Adipocyte (in vitro differentiated cells): ENCODE measurements around the gene KCTD7.
"Not testable (repeated sequence)": the region's sequence is repeated elsewhere in the genome, so short reads cannot be mapped to it uniquely, and the experiment has no call there.

Source experiments
- DNase-seq: peaks from one replicate; pipeline ENCODE4 v3.0.0-alpha.2; 2015; ENCODE audit warnings: low read depth
- H3K27me3 ChIP-seq: replicated peaks from 2 replicates; pipeline ENCODE4 v1.7.0; 2013; ENCODE audit warnings: mild to moderate bottlenecking, low read length, moderate library complexity; ENCODE audit not compliant: control insufficient read depth, insufficient read depth
- H3K36me3 ChIP-seq: 2 replicates; pipeline ENCODE4 v1.7.0; 2013; ENCODE audit warnings: low read length, mild to moderate bottlenecking, moderate library complexity; ENCODE audit not compliant: control insufficient read depth, insufficient read depth, severe bottlenecking
- H3K4me1 ChIP-seq: 2 replicates; pipeline ENCODE4 v1.7.0; 2013; ENCODE audit warnings: mild to moderate bottlenecking, low read length, moderate library complexity; ENCODE audit not compliant: control insufficient read depth, insufficient read depth
- H3K4me3 ChIP-seq: 2 replicates; pipeline ENCODE4 v1.7.0; 2013; ENCODE audit warnings: mild to moderate bottlenecking, low read length, moderate library complexity
- H3K9ac ChIP-seq: 2 replicates; pipeline ENCODE4 v1.7.0; 2013; ENCODE audit warnings: mild to moderate bottlenecking, low read length, moderate library complexity
- H3K9me3 ChIP-seq: 2 replicates; pipeline ENCODE4 v1.7.0; 2013; ENCODE audit warnings: mild to moderate bottlenecking, low read length, moderate library complexity; ENCODE audit not compliant: control insufficient read depth

KCTD7 gene

GRCh38 chr7:66619341-66619948 lies 9.2 kb upstream of the KCTD7 start:
- not testable (repeated sequence) for DNase-seq, H3K4me1 ChIP-seq, H3K27me3 ChIP-seq, H3K9me3 ChIP-seq, H3K9ac ChIP-seq, H3K4me3 ChIP-seq, H3K36me3 ChIP-seq

DNA sequence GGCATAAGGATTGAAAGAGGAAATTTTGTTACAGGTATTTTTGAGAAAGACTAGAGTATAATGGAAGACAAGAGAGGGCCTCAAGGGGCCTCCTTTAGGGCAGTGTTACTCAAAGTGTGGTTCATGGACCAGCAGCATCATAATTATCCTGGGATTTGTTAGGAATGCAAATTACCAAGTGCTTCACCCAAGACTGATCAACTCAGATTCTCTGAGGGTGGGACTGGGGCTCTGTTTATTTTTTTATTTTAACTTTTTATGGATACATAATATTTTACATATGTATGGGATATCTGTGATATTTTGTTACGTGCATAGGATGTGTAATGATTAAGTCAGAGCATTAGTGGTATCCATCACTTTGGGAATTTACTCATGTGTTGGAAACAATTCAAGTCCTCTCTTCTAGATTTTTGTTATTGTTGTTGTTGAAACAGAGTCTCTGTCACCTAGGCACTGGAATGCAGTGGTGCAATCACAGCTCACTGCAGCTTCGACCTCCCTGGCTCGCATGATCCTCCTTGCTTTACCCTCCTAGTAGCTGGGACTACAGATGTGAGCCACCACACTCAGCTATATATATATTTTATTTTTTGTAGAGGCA lies 2.2 kb upstream of the KCTD7 start:
- DNase-seq = peak; percentile 10
- no peak overlapping the region for H3K9ac ChIP-seq
- no peaks in the 10 kb centered on the region for H3K27me3 ChIP-seq
- H3K36me3 ChIP-seq = no peaks in the 10 kb centered on the region
- peaks cover 25% of the 10 kb centered on the region for H3K4me1 ChIP-seq
- no peak overlapping the region for H3K4me3 ChIP-seq
- H3K9me3 ChIP-seq = no peaks in the 10 kb centered on the region

DNA sequence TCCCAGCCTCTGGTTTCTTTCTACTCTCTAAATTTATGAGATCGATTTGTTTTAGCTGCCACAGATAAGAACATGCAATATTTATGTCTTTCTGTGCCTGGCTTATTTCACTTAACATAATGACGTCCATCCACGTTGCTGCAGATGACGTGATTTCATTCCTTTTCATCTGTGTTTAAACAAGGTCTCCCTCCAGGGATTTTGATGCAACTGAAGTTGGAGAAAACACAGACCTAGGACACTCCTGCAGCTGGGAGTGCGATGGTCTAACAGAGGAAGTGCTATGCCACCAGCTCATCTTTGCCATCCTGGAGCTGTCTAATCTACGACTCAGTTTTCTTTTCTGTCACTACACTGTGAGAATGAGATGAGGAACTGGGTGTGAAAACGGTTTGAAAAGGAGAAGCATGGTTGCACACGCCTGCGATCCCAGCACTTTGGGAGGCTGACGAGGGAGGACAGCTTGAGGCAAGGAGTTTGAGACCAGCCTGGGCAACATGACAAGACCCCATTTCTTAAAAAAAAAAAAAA lies 1.5 kb upstream of the KCTD7 start:
- peak overlapping the region; percentile 93 for H3K9ac ChIP-seq
- H3K4me3 ChIP-seq = peak overlapping the region; percentile 93
- DNase-seq = no peak
- H3K9me3 ChIP-seq = no peaks in the 10 kb centered on the region
- no peaks in the 10 kb centered on the region for H3K27me3 ChIP-seq
- H3K4me1 ChIP-seq = peaks cover 25% of the 10 kb centered on the region
- H3K36me3 ChIP-seq = no peaks in the 10 kb centered on the region

- no peaks in the 10 kb centered on the region for H3K27me3 ChIP-seq
- no peaks in the 10 kb centered on the region for H3K9me3 ChIP-seq
- H3K9ac ChIP-seq = peak overlapping the region; percentile 93
- peak overlapping the region; percentile 93 for H3K4me3 ChIP-seq
- H3K4me1 ChIP-seq = peaks cover 25% of the 10 kb centered on the region
- H3K36me3 ChIP-seq = no peaks in the 10 kb centered on the region
- no peak for DNase-seq
Observed at GRCh38 chr7:66627881-66628360, 760 bp upstream of the KCTD7 start.

DNA sequence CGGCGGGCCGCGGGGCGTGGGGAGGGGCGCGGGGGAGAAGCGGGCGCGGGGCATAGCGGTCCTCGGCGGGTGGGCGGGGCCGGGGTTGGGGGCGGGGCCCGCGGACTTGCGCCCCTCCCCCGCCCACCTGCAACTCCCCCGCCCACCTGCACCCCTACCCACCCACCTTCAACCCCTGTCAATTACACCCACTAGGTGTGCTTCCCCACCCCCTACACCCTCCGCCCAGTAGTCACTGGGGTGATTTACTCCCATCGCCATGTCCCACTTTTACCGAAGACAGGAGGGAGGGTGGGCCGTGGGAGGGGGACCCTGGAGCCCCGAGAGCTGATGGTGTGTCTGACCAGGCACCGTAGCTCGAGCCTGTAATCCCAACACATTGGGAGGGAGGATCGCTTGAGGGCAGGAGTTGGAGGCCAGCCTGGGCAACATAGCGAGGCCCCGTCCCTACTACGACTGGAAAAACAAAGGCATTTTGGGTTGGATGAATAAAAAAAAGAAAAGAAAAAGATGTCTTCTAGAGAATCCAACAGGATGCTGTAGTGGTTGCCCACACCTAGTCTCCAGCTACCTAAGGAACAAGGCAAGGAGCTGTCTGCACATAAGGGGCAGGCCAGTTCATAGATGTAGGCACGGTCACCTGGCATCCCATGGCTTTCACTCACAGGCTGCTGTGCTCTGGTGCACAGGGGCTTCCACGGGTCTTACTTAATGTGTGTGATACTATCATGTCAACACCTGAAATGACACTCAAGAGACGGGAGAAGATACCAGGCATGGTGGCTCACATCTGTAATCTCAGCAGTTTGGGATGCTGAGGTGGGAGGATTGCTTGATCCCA lies 761 bp downstream of the KCTD7 start:
- Histone ChIP-seq H3K4me3 (peak overlapping the region; percentile 82), H3K36me3 (peaks cover 13% of the 10 kb centered on the region), H3K4me1 (peaks cover 25% of the 10 kb centered on the region), H3K27me3 (no peaks in the 10 kb centered on the region), H3K9me3 (no peaks in the 10 kb centered on the region), H3K9ac (peak overlapping the region; percentile 74)
- DNase-seq = peak; percentile 34

GRCh38 chr7:66630531-66630930 lies 1.9 kb downstream of the KCTD7 start:
- no peaks in the 10 kb centered on the region for H3K9me3 ChIP-seq
- DNase-seq = no peak

GRCh38 chr7:66631471-66631870 lies 2.8 kb downstream of the KCTD7 start:
- H3K4me1 ChIP-seq = peaks cover 25% of the 10 kb centered on the region
- no peak for DNase-seq
- H3K27me3 ChIP-seq = no peaks in the 10 kb centered on the region
- H3K9me3 ChIP-seq = no peaks in the 10 kb centered on the region
- no peak overlapping the region for H3K9ac ChIP-seq
- H3K36me3 ChIP-seq = peaks cover 14% of the 10 kb centered on the region
- H3K4me3 ChIP-seq = no peak overlapping the region

More at GRCh38 chr7:66630531-66630930, 1.9 kb downstream of the KCTD7 start:
- H3K9ac ChIP-seq = no peak overlapping the region
- peaks cover 25% of the 10 kb centered on the region for H3K4me1 ChIP-seq
- H3K27me3 ChIP-seq = no peaks in the 10 kb centered on the region
- H3K36me3 ChIP-seq = peaks cover 14% of the 10 kb centered on the region
- no peak overlapping the region for H3K4me3 ChIP-seq

DNA sequence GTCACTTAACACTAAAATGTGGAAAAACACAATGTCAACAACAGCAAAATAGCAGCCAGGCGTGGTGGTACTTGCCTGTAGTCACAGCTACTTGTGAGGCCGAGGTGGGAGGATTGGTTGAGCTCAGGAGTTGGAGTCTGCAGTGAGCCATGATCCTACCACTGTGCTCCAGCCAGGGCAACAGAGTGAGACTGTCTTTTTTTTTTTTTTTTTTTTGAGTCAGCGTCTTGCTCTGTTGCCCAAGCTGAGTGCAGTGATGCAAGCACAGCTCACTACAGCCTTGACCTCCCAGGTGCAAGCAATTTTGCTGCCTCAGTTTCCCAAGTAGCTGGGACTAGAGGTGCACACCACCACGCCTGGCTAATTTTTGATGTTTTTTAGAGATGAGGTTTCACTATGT lies 6.1 kb downstream of the KCTD7 start:
- no peak for DNase-seq
- Histone ChIP-seq H3K9ac (no peak overlapping the region), H3K9me3 (no peaks in the 10 kb centered on the region)

DNA sequence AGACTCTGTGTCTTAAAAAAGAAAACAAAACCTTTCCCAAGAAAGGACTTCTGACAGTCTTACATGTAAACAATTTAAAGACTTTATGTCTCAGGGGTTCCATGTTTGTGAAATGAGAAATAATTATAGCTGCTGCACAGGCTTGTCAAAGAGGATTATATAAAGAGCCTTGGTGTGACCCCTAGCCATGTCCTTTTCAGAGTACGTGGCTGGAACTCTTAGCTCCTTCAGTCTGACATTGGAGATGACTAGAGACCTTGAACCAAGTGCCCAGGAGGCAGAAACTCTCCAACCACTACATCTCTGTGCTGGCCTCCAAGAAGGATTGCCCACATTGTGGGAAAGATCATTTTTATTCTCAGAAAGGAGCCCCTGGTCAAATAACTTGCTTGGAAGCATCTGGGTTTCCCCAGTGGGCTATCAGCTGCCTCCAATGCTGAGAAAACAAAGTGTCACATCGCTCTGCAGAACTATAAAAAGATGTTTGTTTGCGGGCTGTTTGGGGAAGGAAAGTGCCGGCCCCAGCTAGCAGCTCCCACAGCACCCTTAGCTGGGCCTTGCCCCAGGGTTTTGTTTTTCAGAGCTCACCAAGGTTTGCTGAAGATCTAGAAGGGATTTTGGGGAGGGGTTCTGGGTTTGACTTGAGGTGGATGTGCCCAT lies 6.8 kb downstream of the KCTD7 start:
- H3K27me3 ChIP-seq, H3K9me3 ChIP-seq: not testable (repeated sequence)
- peaks cover 50% of the 10 kb centered on the region for H3K36me3 ChIP-seq

More for the DNA sequence above, 6.1 kb downstream of the KCTD7 start:
- H3K4me1 ChIP-seq = peaks cover 12% of the 10 kb centered on the region
- no peak overlapping the region for H3K4me3 ChIP-seq
- peaks cover 43% of the 10 kb centered on the region for H3K36me3 ChIP-seq
- H3K27me3 ChIP-seq = no peaks in the 10 kb centered on the region

GRCh38 chr7:66635982-66636546 lies 7.4 kb downstream of the KCTD7 start:
- H3K27me3 ChIP-seq, H3K9ac ChIP-seq, H3K4me3 ChIP-seq, H3K4me1 ChIP-seq, H3K9me3 ChIP-seq: not testable (repeated sequence)
- DNase-seq = peak; percentile 83
- peaks cover 56% of the 10 kb centered on the region for H3K36me3 ChIP-seq

More for the DNA sequence above, 6.8 kb downstream of the KCTD7 start:
- H3K4me3 ChIP-seq, DNase-seq, H3K4me1 ChIP-seq, H3K9ac ChIP-seq: not testable (repeated sequence)
